Type B pancreatic cell (in vitro differentiated cells): ENCODE results near the gene EHBP1. TPM values are rescaled to one million over a fixed set of nuclear protein-coding genes. Genes with fewer than 3 reads are reported as not detected.

ENCODE experiments used
- DNase-seq: peaks from one replicate; pipeline ENCODE4 v3.0.0; 2021; ENCODE audit warnings: mixed read lengths; ENCODE audit not compliant: unreplicated experiment; ENCODE audit errors: extremely low spot score
- H3K27ac Mint-ChIP-seq: 2 replicates; pipeline ENCODE4 v1.8.0; 2021; ENCODE audit warnings: mild to moderate bottlenecking, mixed read lengths
- H3K27me3 Mint-ChIP-seq: 2 replicates; pipeline ENCODE4 v1.8.0; 2021; ENCODE audit warnings: mixed read lengths
- H3K36me3 Mint-ChIP-seq: 2 replicates; pipeline ENCODE4 v1.8.0; 2021; ENCODE audit warnings: mixed read lengths
- H3K4me1 Mint-ChIP-seq: one replicate; pipeline ENCODE4 v1.8.0; 2021; ENCODE audit warnings: mixed read lengths; ENCODE audit not compliant: unreplicated experiment
- H3K4me3 Mint-ChIP-seq: 2 replicates; pipeline ENCODE4 v1.8.0; 2021; ENCODE audit warnings: mild to moderate bottlenecking, mixed read lengths
- H3K9me3 Mint-ChIP-seq: 2 replicates; pipeline ENCODE4 v1.8.0; 2021; ENCODE audit warnings: mixed read lengths
- total RNA-seq: library from RNA; stranded (reverse); gene quantifications from 2 replicates; pipeline ENCODE4 v1.2.1, GENCODE V29; 2021; ENCODE audit warnings: low replicate concordance
- TF ChIP-seq, protein P1 (sequence below): fragments of 200-600 bp; sonication (generic); conservative IDR thresholded peaks from 2 replicates; pipeline ENCODE4 v1.5.0; 2021; ENCODE audit warnings: antibody characterized with exemption, mild to moderate bottlenecking

EHBP1 gene
- total RNA-seq, 1 donor from 2014 or later: 59.2 TPM

DNA sequence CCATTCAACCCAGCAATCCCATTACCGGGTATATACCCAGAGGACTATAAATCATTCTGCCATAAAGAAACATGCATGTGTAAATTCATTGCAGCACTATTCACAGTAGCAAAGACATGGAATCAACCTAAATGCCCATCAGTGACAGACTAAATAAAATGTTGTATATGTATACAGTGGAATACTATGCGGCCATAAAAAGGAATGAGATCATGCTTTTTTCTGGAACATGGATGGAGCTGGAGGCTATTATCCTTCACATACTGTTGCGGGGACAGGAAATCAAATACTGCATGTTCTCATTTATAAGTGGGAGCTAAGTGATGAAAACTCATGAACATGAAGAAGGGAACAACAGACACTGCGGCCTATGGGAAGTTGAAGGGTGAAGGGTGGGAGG is 65.1 kb downstream of the EHBP1 start:
- Mint-ChIP-seq H3K27me3 (no peaks in the 10 kb centered on the region), H3K4me1 (no peaks in the 10 kb centered on the region), H3K27ac (no peak overlapping the region), H3K4me3 (no peak overlapping the region), H3K36me3 (peaks cover 37% of the 10 kb centered on the region), H3K9me3 (peaks cover 14% of the 10 kb centered on the region)
- DNase-seq: no peak
- TF ChIP-seq, protein P1, sequence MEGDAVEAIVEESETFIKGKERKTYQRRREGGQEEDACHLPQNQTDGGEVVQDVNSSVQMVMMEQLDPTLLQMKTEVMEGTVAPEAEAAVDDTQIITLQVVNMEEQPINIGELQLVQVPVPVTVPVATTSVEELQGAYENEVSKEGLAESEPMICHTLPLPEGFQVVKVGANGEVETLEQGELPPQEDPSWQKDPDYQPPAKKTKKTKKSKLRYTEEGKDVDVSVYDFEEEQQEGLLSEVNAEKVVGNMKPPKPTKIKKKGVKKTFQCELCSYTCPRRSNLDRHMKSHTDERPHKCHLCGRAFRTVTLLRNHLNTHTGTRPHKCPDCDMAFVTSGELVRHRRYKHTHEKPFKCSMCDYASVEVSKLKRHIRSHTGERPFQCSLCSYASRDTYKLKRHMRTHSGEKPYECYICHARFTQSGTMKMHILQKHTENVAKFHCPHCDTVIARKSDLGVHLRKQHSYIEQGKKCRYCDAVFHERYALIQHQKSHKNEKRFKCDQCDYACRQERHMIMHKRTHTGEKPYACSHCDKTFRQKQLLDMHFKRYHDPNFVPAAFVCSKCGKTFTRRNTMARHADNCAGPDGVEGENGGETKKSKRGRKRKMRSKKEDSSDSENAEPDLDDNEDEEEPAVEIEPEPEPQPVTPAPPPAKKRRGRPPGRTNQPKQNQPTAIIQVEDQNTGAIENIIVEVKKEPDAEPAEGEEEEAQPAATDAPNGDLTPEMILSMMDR: no peak

DNA sequence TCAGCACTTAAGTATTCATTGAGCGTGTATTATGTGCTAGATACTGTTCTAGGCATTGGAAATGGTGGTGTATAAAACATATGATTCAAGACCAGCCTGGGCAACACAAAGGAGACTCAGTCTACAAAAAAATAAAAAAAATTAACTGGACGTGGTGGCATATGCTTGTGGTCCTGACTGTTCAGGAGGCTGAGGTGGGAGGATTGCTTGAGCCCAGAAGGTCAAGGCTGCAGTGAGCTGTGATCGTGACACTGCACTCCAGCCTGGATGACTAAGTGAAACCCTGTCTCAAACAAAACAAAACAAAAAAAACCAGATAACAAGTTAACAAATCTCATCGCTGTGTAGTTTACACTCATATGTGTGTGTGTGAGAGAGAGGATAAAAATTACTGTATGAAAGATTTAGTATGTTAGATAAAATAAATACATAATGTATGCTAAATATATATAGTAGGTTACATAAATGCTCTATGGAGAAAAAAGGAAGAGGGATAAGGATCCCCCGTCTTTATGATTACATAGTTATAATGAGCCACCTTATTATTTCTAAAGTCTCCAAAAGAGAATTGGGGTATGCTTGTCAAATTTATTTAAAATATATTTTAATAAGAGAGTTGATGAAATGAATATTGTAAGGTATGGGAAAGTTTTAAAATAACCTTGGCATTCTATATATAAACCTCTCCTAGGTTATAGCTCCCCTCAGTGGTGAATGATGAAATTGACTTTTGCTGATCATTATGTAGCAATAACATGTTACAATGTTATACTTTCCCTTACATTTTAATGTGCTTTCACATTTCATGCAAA is 69.2 kb downstream of the EHBP1 start:
- DNase-seq: no peak
- TF ChIP-seq, protein P1: peak; percentile 89
- H3K27me3 Mint-ChIP-seq: no peaks in the 10 kb centered on the region
- no peak overlapping the region for H3K4me3 Mint-ChIP-seq
- peaks cover 6% of the 10 kb centered on the region for H3K9me3 Mint-ChIP-seq
- H3K4me1 Mint-ChIP-seq: no peaks in the 10 kb centered on the region
- H3K27ac Mint-ChIP-seq: no peak overlapping the region
- peaks cover 14% of the 10 kb centered on the region for H3K36me3 Mint-ChIP-seq

DNA sequence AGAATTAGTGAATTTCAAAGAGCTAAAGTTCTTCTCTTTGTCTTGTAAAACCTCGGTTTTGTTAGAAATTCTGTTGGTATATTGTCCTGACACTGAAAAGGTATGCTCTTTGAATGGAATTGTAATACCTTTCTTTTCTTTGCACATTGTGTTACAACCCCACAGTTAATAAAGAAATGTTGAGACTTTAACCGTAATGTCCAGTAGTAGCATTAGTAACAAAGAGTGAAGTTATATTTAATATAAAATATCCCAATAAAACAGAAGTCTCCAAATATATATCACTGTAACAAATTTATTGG is 69.8 kb downstream of the EHBP1 start:
- Mint-ChIP-seq H3K4me3 (no peak overlapping the region), H3K27me3 (no peaks in the 10 kb centered on the region), H3K36me3 (peaks cover 8% of the 10 kb centered on the region), H3K4me1 (no peaks in the 10 kb centered on the region), H3K9me3 (peaks cover under 1% of the 10 kb centered on the region), H3K27ac (no peak overlapping the region)
- no peak for DNase-seq
- TF ChIP-seq, protein P1: peak; percentile 35

DNA sequence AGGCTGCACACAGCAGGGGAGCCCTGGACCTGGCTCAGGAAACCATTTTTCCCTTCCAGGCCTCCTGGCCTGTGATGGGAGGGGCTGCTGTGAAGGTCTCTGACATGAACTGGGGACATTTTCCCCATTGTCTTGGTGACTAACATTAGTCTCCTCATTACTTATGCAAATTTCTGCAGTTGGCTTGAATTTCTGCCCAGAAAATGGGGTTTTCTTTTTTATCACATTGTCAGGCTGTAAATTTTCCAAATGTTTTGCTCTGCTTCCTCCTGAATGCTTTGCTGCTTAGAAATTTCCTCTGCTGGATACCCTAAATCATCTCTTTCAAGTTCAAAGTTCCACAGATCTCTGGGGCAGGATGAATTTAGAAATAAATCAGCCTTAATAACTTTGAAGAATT is 78.2 kb downstream of the EHBP1 start:
- no peak for DNase-seq
- Mint-ChIP-seq H3K4me1 (peaks cover 5% of the 10 kb centered on the region), H3K36me3 (peaks cover 12% of the 10 kb centered on the region), H3K27me3 (no peaks in the 10 kb centered on the region), H3K9me3 (no peaks in the 10 kb centered on the region), H3K27ac (no peak overlapping the region), H3K4me3 (no peak overlapping the region)
- TF ChIP-seq, protein P1: no peak

DNA sequence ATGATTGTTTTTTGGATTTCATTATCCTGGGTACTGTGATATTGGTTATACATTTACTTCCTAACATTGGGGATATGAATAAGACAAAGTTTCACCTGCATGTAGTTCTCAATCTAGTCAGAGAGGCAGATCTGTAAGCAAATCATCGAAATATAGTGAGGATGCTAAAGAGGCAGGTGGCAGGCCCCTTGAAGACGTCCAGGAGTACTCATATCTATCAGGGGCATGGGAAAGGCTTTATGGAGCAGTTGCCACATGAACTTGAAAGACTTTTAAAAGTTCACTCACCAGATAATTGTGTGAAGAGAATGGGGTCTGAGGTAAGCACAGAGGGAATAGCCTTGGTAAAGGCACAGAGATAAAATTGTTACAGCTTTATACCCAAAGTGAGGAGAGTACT is 78.8 kb downstream of the EHBP1 start:
- no peak for DNase-seq
- H3K9me3 Mint-ChIP-seq: no peaks in the 10 kb centered on the region
- no peak overlapping the region for H3K4me3 Mint-ChIP-seq
- H3K36me3 Mint-ChIP-seq: peaks cover 10% of the 10 kb centered on the region
- no peak overlapping the region for H3K27ac Mint-ChIP-seq
- TF ChIP-seq, protein P1: no peak
- peaks cover 6% of the 10 kb centered on the region for H3K4me1 Mint-ChIP-seq
- no peaks in the 10 kb centered on the region for H3K27me3 Mint-ChIP-seq
